OCI-LY3 (cell line): ENCODE data around the gene ARHGEF28.

ENCODE experiments used
- H2AFZ ChIP-seq: fragments of 200-600, 300-600 bp; shearing (Covaris generic); 2 replicates; pipeline ENCODE4 v1.6.0; 2014; ENCODE audit warnings: antibody characterized with exemption, low read depth, low read length
- H3K27ac ChIP-seq: fragments of 200-600, 300-600 bp; sonication (generic); 2 replicates; pipeline ENCODE4 v1.5.1; 2014; ENCODE audit warnings: mild to moderate bottlenecking, low read length, moderate library complexity, mixed read lengths
- H3K27me3 ChIP-seq: fragments of 200-600, 300-600 bp; sonication (generic); 2 replicates; pipeline ENCODE4 v1.6.1; 2014; ENCODE audit warnings: low read depth, low read length, mixed read lengths
- H3K36me3 ChIP-seq: fragments of 200-600, 300-600 bp; sonication (generic); replicated peaks from 2 replicates; pipeline ENCODE3; 2014; ENCODE audit warnings: low read depth, low read length, mixed read lengths
- H3K4me1 ChIP-seq: fragments of 300-600, 200-600 bp; sonication (generic); 2 replicates; pipeline ENCODE4 v1.6.1; 2014; ENCODE audit warnings: low read length, mixed read lengths
- H3K4me2 ChIP-seq: fragments of 200-600, 300-600 bp; sonication (generic); 2 replicates; pipeline ENCODE4 v1.6.1; 2014; ENCODE audit warnings: low read length, mixed read lengths
- H3K4me3 ChIP-seq: fragments of 300-600, 200-600 bp; sonication (generic); 2 replicates; pipeline ENCODE4 v1.5.1; 2014; ENCODE audit warnings: antibody characterized with exemption, mild to moderate bottlenecking, low read length, moderate library complexity
- H3K79me2 ChIP-seq: fragments of 300-600, 200-600 bp; shearing (Covaris generic); 2 replicates; pipeline ENCODE4 v1.6.1; 2014; ENCODE audit warnings: mild to moderate bottlenecking, low read length, mixed read lengths
- H3K9ac ChIP-seq: fragments of 300-600, 200-600 bp; shearing (Covaris generic); 2 replicates; pipeline ENCODE4 v1.6.0; 2014; ENCODE audit warnings: mild to moderate bottlenecking, low read length, moderate library complexity
- H3K9me3 ChIP-seq: fragments of 200-600, 300-600 bp; shearing (Covaris generic); 2 replicates; pipeline ENCODE4 v1.6.1; 2014; ENCODE audit warnings: low read length, mixed read lengths; ENCODE audit not compliant: insufficient read depth
- H4K20me1 ChIP-seq: fragments of 200-600, 300-600 bp; sonication (generic); 2 replicates; pipeline ENCODE4 v1.6.1; 2016; ENCODE audit warnings: low read length, mixed read lengths; ENCODE audit not compliant: insufficient read depth
- EZH2phosphoT487 ChIP-seq: fragments of 200-600 bp; shearing (Covaris generic); IDR thresholded peaks from 2 replicates; pipeline ENCODE4 v1.6.1; 2018; ENCODE audit warnings: antibody characterized with exemption, mixed run types, low read depth
- TF ChIP-seq, protein P1 (sequence below): fragments of 200-600, 300-600 bp; sonication (generic); IDR thresholded peaks from 2 replicates; pipeline ENCODE4 v1.5.1; 2014; ENCODE audit warnings: antibody characterized with exemption, low read length, low read depth

ARHGEF28 gene

DNA sequence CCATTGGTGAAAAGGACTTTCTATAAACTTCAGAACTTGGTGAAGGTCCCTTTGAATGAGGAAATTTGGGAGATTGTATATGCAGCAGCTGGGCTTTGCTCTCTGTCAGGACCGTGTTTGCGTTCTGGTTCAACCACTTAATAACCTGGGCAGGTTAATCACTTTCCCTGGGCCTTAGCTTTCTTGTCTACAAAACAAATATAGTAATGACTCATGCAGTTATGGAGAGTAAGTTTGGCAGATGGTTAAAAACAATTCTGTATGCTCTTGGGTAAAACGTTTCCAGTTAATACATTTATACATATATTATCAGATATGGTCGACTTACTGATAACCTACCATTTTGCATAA is 197.0 kb downstream of the ARHGEF28 start:
- H3K27me3 ChIP-seq = no peaks in the 10 kb centered on the region
- H3K4me2 ChIP-seq = no peak overlapping the region
- H2AFZ ChIP-seq = no peak overlapping the region
- H3K9me3 ChIP-seq = no peaks in the 10 kb centered on the region
- no peaks in the 10 kb centered on the region for H4K20me1 ChIP-seq
- no peak for TF ChIP-seq EZH2phosphoT487
- TF ChIP-seq, protein P1, sequence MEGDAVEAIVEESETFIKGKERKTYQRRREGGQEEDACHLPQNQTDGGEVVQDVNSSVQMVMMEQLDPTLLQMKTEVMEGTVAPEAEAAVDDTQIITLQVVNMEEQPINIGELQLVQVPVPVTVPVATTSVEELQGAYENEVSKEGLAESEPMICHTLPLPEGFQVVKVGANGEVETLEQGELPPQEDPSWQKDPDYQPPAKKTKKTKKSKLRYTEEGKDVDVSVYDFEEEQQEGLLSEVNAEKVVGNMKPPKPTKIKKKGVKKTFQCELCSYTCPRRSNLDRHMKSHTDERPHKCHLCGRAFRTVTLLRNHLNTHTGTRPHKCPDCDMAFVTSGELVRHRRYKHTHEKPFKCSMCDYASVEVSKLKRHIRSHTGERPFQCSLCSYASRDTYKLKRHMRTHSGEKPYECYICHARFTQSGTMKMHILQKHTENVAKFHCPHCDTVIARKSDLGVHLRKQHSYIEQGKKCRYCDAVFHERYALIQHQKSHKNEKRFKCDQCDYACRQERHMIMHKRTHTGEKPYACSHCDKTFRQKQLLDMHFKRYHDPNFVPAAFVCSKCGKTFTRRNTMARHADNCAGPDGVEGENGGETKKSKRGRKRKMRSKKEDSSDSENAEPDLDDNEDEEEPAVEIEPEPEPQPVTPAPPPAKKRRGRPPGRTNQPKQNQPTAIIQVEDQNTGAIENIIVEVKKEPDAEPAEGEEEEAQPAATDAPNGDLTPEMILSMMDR = no peak
- no peak overlapping the region for H3K4me3 ChIP-seq
- no peaks in the 10 kb centered on the region for H3K36me3 ChIP-seq
- H3K9ac ChIP-seq = no peak overlapping the region
- H3K4me1 ChIP-seq = no peaks in the 10 kb centered on the region
- no peaks in the 10 kb centered on the region for H3K79me2 ChIP-seq
- no peak overlapping the region for H3K27ac ChIP-seq

DNA sequence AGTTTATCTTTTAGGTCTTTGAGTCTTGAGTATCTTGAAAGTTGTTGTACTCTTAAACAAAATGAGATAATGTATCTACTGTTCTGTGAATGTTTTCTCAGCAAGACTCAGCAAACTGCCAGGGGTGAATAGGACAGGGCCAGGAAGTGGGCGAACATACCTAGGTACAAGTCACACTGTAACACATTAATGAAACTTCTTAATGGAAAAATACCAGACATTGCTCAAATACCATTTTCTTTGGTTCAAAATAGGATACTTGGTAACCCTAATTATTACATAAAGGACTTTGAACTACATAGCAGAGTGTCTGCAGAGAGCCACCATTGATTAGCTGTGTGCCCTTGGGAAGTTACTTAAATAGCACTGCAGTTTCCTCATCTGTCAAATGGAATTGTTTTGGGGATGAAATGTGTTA is 197.5 kb downstream of the ARHGEF28 start:
- no peak overlapping the region for H3K9ac ChIP-seq
- H3K9me3 ChIP-seq = no peaks in the 10 kb centered on the region
- H3K27me3 ChIP-seq = no peaks in the 10 kb centered on the region
- no peak overlapping the region for H3K4me2 ChIP-seq
- no peaks in the 10 kb centered on the region for H3K79me2 ChIP-seq
- no peak overlapping the region for H3K27ac ChIP-seq
- no peak for TF ChIP-seq EZH2phosphoT487
- TF ChIP-seq, protein P1 = no peak
- H2AFZ ChIP-seq = no peak overlapping the region
- no peaks in the 10 kb centered on the region for H4K20me1 ChIP-seq
- H3K4me1 ChIP-seq = no peaks in the 10 kb centered on the region
- H3K4me3 ChIP-seq = no peak overlapping the region
- no peaks in the 10 kb centered on the region for H3K36me3 ChIP-seq

DNA sequence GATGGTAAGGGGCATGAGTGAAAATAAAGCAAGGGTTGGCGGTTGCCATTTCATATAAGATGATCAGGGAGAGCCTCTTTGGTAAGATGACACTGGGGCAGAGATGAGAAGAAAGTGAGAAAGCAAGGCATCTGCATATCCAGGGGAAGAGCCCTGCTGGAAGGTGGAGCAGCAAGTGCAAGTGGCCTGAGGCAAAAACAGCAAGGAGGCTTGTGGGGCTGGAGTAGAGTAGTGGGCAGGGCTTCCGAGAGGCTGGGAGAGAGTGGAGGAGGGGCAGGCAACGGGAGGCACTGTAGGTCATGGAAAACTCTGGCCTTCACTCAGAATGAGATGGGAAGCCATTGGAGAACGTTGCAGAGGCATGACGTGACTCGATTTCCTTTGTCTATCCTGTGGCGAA is 199.2 kb downstream of the ARHGEF28 start:
- Histone ChIP-seq H4K20me1 (no peaks in the 10 kb centered on the region), H3K9ac (no peak overlapping the region), H3K36me3 (no peaks in the 10 kb centered on the region), H3K9me3 (no peaks in the 10 kb centered on the region), H2AFZ (no peak overlapping the region), H3K79me2 (no peaks in the 10 kb centered on the region), H3K4me2 (no peak overlapping the region), H3K27me3 (no peaks in the 10 kb centered on the region), H3K4me1 (no peaks in the 10 kb centered on the region), H3K27ac (no peak overlapping the region), H3K4me3 (no peak overlapping the region)
- TF ChIP-seq, protein P1 = no peak
- TF ChIP-seq EZH2phosphoT487 = no peak

DNA sequence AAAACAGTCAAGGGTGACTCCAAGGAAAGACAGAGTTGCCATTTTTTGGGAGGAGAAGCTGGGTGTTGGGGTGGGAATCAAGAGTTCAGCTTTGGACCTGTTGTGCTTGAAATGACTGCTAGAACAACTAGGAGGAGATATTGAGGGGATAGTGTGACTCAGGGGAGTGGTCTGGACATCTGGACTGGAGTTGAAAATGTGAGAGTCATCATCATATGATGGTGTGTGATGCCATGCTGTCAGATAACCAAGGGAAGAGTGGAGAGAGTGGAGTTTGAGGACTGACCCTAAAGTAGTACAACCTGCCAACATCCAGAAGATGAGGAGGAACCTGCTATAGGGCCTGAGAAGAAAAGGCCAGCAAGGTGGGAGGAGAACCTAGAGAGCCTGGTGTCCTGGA is 199.7 kb downstream of the ARHGEF28 start:
- Histone ChIP-seq H3K79me2 (no peaks in the 10 kb centered on the region), H3K9me3 (no peaks in the 10 kb centered on the region), H3K4me3 (no peak overlapping the region), H3K27ac (no peak overlapping the region), H2AFZ (no peak overlapping the region), H3K4me2 (no peak overlapping the region), H3K9ac (no peak overlapping the region), H4K20me1 (no peaks in the 10 kb centered on the region), H3K36me3 (no peaks in the 10 kb centered on the region), H3K27me3 (no peaks in the 10 kb centered on the region), H3K4me1 (no peaks in the 10 kb centered on the region)
- no peak for TF ChIP-seq EZH2phosphoT487
- TF ChIP-seq, protein P1 = no peak
